Ectodermal cell (in vitro differentiated cells): ENCODE data around the gene NR2F2.
A peak's percentile ranks its signal among the peaks of the same experiment; 100 is the strongest.

ENCODE experiments used
- H3K27ac ChIP-seq: 2 replicates; pipeline ENCODE4 v1.7.0; 2013; ENCODE audit warnings: mild to moderate bottlenecking, low read depth, low read length; ENCODE audit not compliant: insufficient read depth, poor library complexity, severe bottlenecking
- H3K27me3 ChIP-seq: 2 replicates; pipeline ENCODE4 v1.7.0; 2013; ENCODE audit warnings: mild to moderate bottlenecking, low read length; ENCODE audit not compliant: insufficient read depth, control insufficient read depth, poor library complexity, severe bottlenecking
- H3K36me3 ChIP-seq: one replicate; pipeline ENCODE4 v1.7.0; 2013; ENCODE audit warnings: low read length; ENCODE audit not compliant: control insufficient read depth, insufficient read depth
- H3K4me1 ChIP-seq: one replicate; pipeline ENCODE4 v1.7.0; 2013; ENCODE audit warnings: low read length; ENCODE audit not compliant: control insufficient read depth, insufficient read depth
- H3K4me3 ChIP-seq: 2 replicates; pipeline ENCODE4 v1.7.0; 2013; ENCODE audit warnings: low read depth, low read length, control low read depth; ENCODE audit not compliant: insufficient read depth
- H3K9me3 ChIP-seq: 2 replicates; pipeline ENCODE4 v1.7.0; 2013; ENCODE audit warnings: mild to moderate bottlenecking, low read length, moderate library complexity; ENCODE audit not compliant: control insufficient read depth
- WGBS, 2 experiments: methylation state at CpG; one replicate each; pipeline ENCODE4 v1.1.7; 2013; ENCODE audit warnings: missing lambda C conversion rate in 2 of 2; 5-methylcytosine and 5-hydroxymethylcytosine counted together

Gene NR2F2

GRCh38 chr15:96331945-96332636 is 1.6 kb downstream of the NR2F2 start:
- Histone ChIP-seq H3K36me3 (peaks cover 45% of the 10 kb centered on the region), H3K27me3 (peaks cover 80% of the 10 kb centered on the region), H3K4me1 (peaks cover 21% of the 10 kb centered on the region), H3K27ac (peak overlapping the region; percentile 86), H3K4me3 (peak overlapping the region; percentile 88), H3K9me3 (no peaks in the 10 kb centered on the region)
- WGBS, 2 experiments, result 0 to 1% methylated on average over 70 of the region's 70 CpGs

- peaks cover 80% of the 10 kb centered on the region for H3K27me3 ChIP-seq
- 1 to 2% methylated on average over 12 of the region's 12 CpGs for WGBS, 2 experiments
- no peaks in the 10 kb centered on the region for H3K9me3 ChIP-seq
- H3K4me1 ChIP-seq, result peaks cover 20% of the 10 kb centered on the region
- H3K4me3 ChIP-seq, result peak overlapping the region; percentile 88
- H3K36me3 ChIP-seq, result peaks cover 49% of the 10 kb centered on the region
- H3K27ac ChIP-seq, result peak overlapping the region; percentile 76
These were observed 2.2 kb downstream of the NR2F2 start for GRCh38 chr15:96332637-96333121.

- Histone ChIP-seq H3K27ac (peak overlapping the region; percentile 76), H3K36me3 (peaks cover 49% of the 10 kb centered on the region), H3K4me1 (peaks cover 14% of the 10 kb centered on the region), H3K4me3 (peak overlapping the region; percentile 88), H3K9me3 (no peaks in the 10 kb centered on the region), H3K27me3 (peaks cover 78% of the 10 kb centered on the region)
- WGBS, 2 experiments, result 0% methylated on average over 67 of the region's 67 CpGs
These were observed 2.9 kb downstream of the NR2F2 start for GRCh38 chr15:96333131-96334016.

GRCh38 chr15:96334017-96334704 is 3.7 kb downstream of the NR2F2 start:
- Histone ChIP-seq H3K9me3 (no peaks in the 10 kb centered on the region), H3K27ac (peak overlapping the region; percentile 71), H3K4me1 (peaks cover 6% of the 10 kb centered on the region), H3K27me3 (peaks cover 70% of the 10 kb centered on the region), H3K36me3 (peaks cover 53% of the 10 kb centered on the region), H3K4me3 (peak overlapping the region; percentile 88)
- 6 to 8% methylated on average over 49 of the region's 49 CpGs for WGBS, 2 experiments

GRCh38 chr15:96334705-96335410 is 4.4 kb downstream of the NR2F2 start:
- H3K4me3 ChIP-seq, result peak overlapping the region; percentile 88
- peaks cover 55% of the 10 kb centered on the region for H3K36me3 ChIP-seq
- no peak overlapping the region for H3K27ac ChIP-seq
- no peaks in the 10 kb centered on the region for H3K9me3 ChIP-seq
- peaks cover 63% of the 10 kb centered on the region for H3K27me3 ChIP-seq
- H3K4me1 ChIP-seq, result no peaks in the 10 kb centered on the region
- 21% methylated on average over 5 of the region's 5 CpGs for WGBS, 2 experiments

- Histone ChIP-seq H3K27ac (no peak overlapping the region), H3K27me3 (peaks cover 61% of the 10 kb centered on the region), H3K4me1 (no peaks in the 10 kb centered on the region), H3K9me3 (no peaks in the 10 kb centered on the region), H3K36me3 (peaks cover 55% of the 10 kb centered on the region), H3K4me3 (peak overlapping the region; percentile 88)
- WGBS, 2 experiments, result 9 to 20% methylated on average over 6 of the region's 6 CpGs
These were observed 5.0 kb downstream of the NR2F2 start for GRCh38 chr15:96335411-96336024.

- Histone ChIP-seq H3K36me3 (peaks cover 55% of the 10 kb centered on the region), H3K27ac (peak overlapping the region; percentile 39), H3K4me3 (peak overlapping the region; percentile 88), H3K4me1 (no peaks in the 10 kb centered on the region), H3K27me3 (peaks cover 61% of the 10 kb centered on the region), H3K9me3 (no peaks in the 10 kb centered on the region)
- 3 to 5% methylated on average over 6 to 7 of the region's 7 CpGs for WGBS, 2 experiments
These were observed 5.7 kb downstream of the NR2F2 start for GRCh38 chr15:96336108-96336595.

GRCh38 chr15:96336596-96337364 is 6.3 kb downstream of the NR2F2 start:
- Histone ChIP-seq H3K27ac (peak overlapping the region; percentile 39), H3K36me3 (peaks cover 55% of the 10 kb centered on the region)

More at GRCh38 chr15:96336596-96337364, 6.3 kb downstream of the NR2F2 start:
- 1 to 2% methylated on average over 6 to 7 of the region's 9 CpGs for WGBS, 2 experiments
- H3K9me3 ChIP-seq, result no peaks in the 10 kb centered on the region
- peaks cover 56% of the 10 kb centered on the region for H3K27me3 ChIP-seq
- peak overlapping the region; percentile 88 for H3K4me3 ChIP-seq
- no peaks in the 10 kb centered on the region for H3K4me1 ChIP-seq
